Embryonic facial prominence (tissue), 1 donor: Measurements from ENCODE around the gene CFAP299.
"Not testable (repeated sequence)": the region's sequence is repeated elsewhere in the genome, so short reads cannot be mapped to it uniquely, and the experiment has no call there.

Experiments
- DNase-seq: peaks from one replicate; pipeline ENCODE4 v3.0.0-alpha.2; 2016; ENCODE audit errors: extremely low spot score

CFAP299 gene

GRCh38 chr4:80711956-80712355 is 376.4 kb downstream of the CFAP299 start:
- no peak for DNase-seq

- no peak for DNase-seq
Measured at GRCh38 chr4:80713409-80713808, 377.9 kb downstream of the CFAP299 start.

GRCh38 chr4:80717204-80717603 is 381.7 kb downstream of the CFAP299 start:
- DNase-seq: no peak

- DNase-seq: no peak
Measured at GRCh38 chr4:80726471-80726870, 390.9 kb downstream of the CFAP299 start.

- DNase-seq: no peak
Measured at GRCh38 chr4:80730158-80730557, 394.6 kb downstream of the CFAP299 start.

GRCh38 chr4:80731436-80731835 is 395.9 kb downstream of the CFAP299 start:
- no peak for DNase-seq

- no peak for DNase-seq
Measured at GRCh38 chr4:80732010-80732409, 396.5 kb downstream of the CFAP299 start.

GRCh38 chr4:80740375-80740774 is 404.8 kb downstream of the CFAP299 start:
- no peak for DNase-seq

GRCh38 chr4:80749558-80749957 is 414.0 kb downstream of the CFAP299 start:
- not testable (repeated sequence) for DNase-seq

GRCh38 chr4:80751200-80751599 is 415.7 kb downstream of the CFAP299 start:
- DNase-seq: no peak

- no peak for DNase-seq
Measured at GRCh38 chr4:80767944-80768343, 432.4 kb downstream of the CFAP299 start.

- no peak for DNase-seq
Measured at GRCh38 chr4:80776168-80776567, 440.6 kb downstream of the CFAP299 start.

GRCh38 chr4:80781431-80781830 is 445.9 kb downstream of the CFAP299 start:
- DNase-seq: no peak

- no peak for DNase-seq
Measured at GRCh38 chr4:80787306-80787705, 451.8 kb downstream of the CFAP299 start.

- DNase-seq: no peak
Measured at GRCh38 chr4:80788798-80789197, 453.3 kb downstream of the CFAP299 start.

- DNase-seq: no peak
Measured at GRCh38 chr4:80790152-80790551, 454.6 kb downstream of the CFAP299 start.

- not testable (repeated sequence) for DNase-seq
Measured at GRCh38 chr4:80793660-80794059, 458.1 kb downstream of the CFAP299 start.

- no peak for DNase-seq
Measured at GRCh38 chr4:80798082-80798481, 462.6 kb downstream of the CFAP299 start.

- not testable (repeated sequence) for DNase-seq
Measured at GRCh38 chr4:80800719-80801118, 465.2 kb downstream of the CFAP299 start.

- DNase-seq: no peak
Measured at GRCh38 chr4:80803337-80803736, 467.8 kb downstream of the CFAP299 start.

GRCh38 chr4:80806472-80806871 is 470.9 kb downstream of the CFAP299 start:
- DNase-seq: no peak

- no peak for DNase-seq
Measured at GRCh38 chr4:80809039-80809729, 473.7 kb downstream of the CFAP299 start.

- no peak for DNase-seq
Measured at GRCh38 chr4:80811406-80811805, 475.9 kb downstream of the CFAP299 start.

- DNase-seq: no peak
Measured at GRCh38 chr4:80812145-80812544, 476.6 kb downstream of the CFAP299 start.
